MM.1S (cell line): ENCODE results near the gene CD226.

ENCODE experiments used
- EZH2phosphoT487 ChIP-seq: fragments of 300-600 bp; sonication (generic); IDR thresholded peaks from 2 replicates; pipeline ENCODE4 v1.6.1; 2018; ENCODE audit warnings: antibody characterized with exemption, low read length
- TF ChIP-seq, protein P1 (sequence below): fragments of 300-600 bp; sonication (generic); IDR thresholded peaks from 2 replicates; pipeline ENCODE4 v1.5.1; 2016; ENCODE audit warnings: antibody characterized with exemption, low read length, mixed read lengths

DNA sequence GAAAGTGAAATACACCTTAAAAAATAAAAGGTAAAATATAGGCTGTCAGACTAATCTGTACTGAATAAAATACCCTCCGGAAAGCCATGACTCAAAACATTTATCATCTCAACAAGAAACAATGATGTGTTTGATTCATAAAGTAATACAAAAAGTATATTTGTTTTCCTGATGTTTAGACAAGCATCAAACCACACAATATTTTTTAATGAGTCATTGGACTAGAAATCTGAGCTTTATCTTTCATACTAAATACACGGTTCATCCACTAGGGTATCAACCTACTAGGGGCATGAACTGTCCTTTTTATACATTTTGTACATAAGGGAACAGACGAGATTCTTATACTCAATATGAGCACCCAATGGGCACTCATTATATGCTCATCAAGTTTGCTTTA is 31.3 kb downstream of the CD226 start:
- TF ChIP-seq, protein P1, sequence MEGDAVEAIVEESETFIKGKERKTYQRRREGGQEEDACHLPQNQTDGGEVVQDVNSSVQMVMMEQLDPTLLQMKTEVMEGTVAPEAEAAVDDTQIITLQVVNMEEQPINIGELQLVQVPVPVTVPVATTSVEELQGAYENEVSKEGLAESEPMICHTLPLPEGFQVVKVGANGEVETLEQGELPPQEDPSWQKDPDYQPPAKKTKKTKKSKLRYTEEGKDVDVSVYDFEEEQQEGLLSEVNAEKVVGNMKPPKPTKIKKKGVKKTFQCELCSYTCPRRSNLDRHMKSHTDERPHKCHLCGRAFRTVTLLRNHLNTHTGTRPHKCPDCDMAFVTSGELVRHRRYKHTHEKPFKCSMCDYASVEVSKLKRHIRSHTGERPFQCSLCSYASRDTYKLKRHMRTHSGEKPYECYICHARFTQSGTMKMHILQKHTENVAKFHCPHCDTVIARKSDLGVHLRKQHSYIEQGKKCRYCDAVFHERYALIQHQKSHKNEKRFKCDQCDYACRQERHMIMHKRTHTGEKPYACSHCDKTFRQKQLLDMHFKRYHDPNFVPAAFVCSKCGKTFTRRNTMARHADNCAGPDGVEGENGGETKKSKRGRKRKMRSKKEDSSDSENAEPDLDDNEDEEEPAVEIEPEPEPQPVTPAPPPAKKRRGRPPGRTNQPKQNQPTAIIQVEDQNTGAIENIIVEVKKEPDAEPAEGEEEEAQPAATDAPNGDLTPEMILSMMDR, result no peak
- no peak for TF ChIP-seq EZH2phosphoT487
